WTC11 (cell line): Measurements from ENCODE around the gene NGB. TPM values are rescaled to one million over a fixed set of nuclear protein-coding genes. Genes with fewer than 3 reads are reported as not detected.

ENCODE experiments used
- ATAC-seq: fragments of 200-7000 bp; cut with Tn5 transposase; 2 replicates; pipeline ENCODE4 v1.10.0; 2021; ENCODE audit warnings: mild to moderate bottlenecking, moderate library complexity
- CTCF ChIA-PET: fragments of 300-600 bp; sonication (Branson Sonifier 250); formaldehyde crosslinking; loops from one replicate; lab custom pipeline; 2021; ENCODE audit warnings: antibody characterized with exemption; lab: Charles Lee
- POLR2A ChIA-PET: fragments of 350-600 bp; sonication (Branson Sonifier 250); formaldehyde crosslinking; loops from one replicate; lab custom pipeline; 2021; ENCODE audit warnings: antibody characterized with exemption; lab: Charles Lee
- DNase-seq: peaks from one replicate; pipeline ENCODE4 v3.0.0; 2021; ENCODE audit warnings: low spot score
- H3K27ac Mint-ChIP-seq: 2 replicates; pipeline ENCODE4 v1.8.0; 2021; ENCODE audit warnings: mixed read lengths
- H3K27me3 Mint-ChIP-seq: 2 replicates; pipeline ENCODE4 v1.8.0; 2021; ENCODE audit warnings: low read depth, mild to moderate bottlenecking, moderate library complexity, mixed read lengths
- H3K36me3 Mint-ChIP-seq: 2 replicates; pipeline ENCODE4 v1.8.0; 2021; ENCODE audit warnings: mixed read lengths
- H3K4me1 Mint-ChIP-seq: 2 replicates; pipeline ENCODE4 v1.8.0; 2022; ENCODE audit warnings: mixed read lengths
- H3K4me3 Mint-ChIP-seq: 2 replicates; pipeline ENCODE4 v1.8.0; 2021; ENCODE audit warnings: mild to moderate bottlenecking, moderate library complexity, mixed read lengths
- H3K9me3 Mint-ChIP-seq: 2 replicates; pipeline ENCODE4 v1.8.0; 2021; ENCODE audit warnings: mixed read lengths
- ATF2 ChIP-seq: sonication (generic); formaldehyde crosslinking; IDR thresholded peaks from 2 replicates; pipeline ENCODE4 v1.8.1; 2022; ENCODE audit warnings: low read depth, missing genetic modification reagents, borderline replicate concordance
- ATF3 ChIP-seq: sonication (generic); formaldehyde crosslinking; conservative IDR thresholded peaks from 2 replicates; pipeline ENCODE4 v1.8.1; 2022; ENCODE audit warnings: mild to moderate bottlenecking, missing genetic modification reagents
- CTCF ChIP-seq: fragments of 200-600 bp; IDR thresholded peaks from 2 replicates; pipeline ENCODE4 v1.8.0; 2022; ENCODE audit warnings: antibody characterized with exemption
- FOXJ3 ChIP-seq: sonication (generic); formaldehyde crosslinking; IDR thresholded peaks from 2 replicates; pipeline ENCODE4 v1.9.0; 2021; ENCODE audit warnings: missing genetic modification reagents, mild to moderate bottlenecking, borderline replicate concordance
- HMGA2 ChIP-seq: fragments of 250-450 bp; sonication (Bioruptor Pico); IDR thresholded peaks from 2 replicates; pipeline ENCODE4 v1.4.0; 2021; ENCODE audit warnings: mild to moderate bottlenecking, moderate library complexity
- JUN ChIP-seq: sonication (generic); formaldehyde crosslinking; IDR thresholded peaks from 2 replicates; pipeline ENCODE4 v1.8.0; 2023; ENCODE audit warnings: mild to moderate bottlenecking, missing genetic modification reagents
- NFE2L1 ChIP-seq: sonication (generic); formaldehyde crosslinking; IDR thresholded peaks from 2 replicates; pipeline ENCODE4 v1.8.1; 2023; ENCODE audit warnings: missing genetic modification reagents
- NFYB ChIP-seq: sonication (generic); formaldehyde crosslinking; conservative IDR thresholded peaks from 2 replicates; pipeline ENCODE4 v1.8.0; 2022; ENCODE audit warnings: low read depth, missing genetic modification reagents
- NR2C2 ChIP-seq: sonication (generic); formaldehyde crosslinking; IDR thresholded peaks from 2 replicates; pipeline ENCODE4 v1.8.0; 2022; ENCODE audit warnings: mild to moderate bottlenecking, missing genetic modification reagents
- OVOL2 ChIP-seq: fragments of 250-450 bp; sonication (Bioruptor Pico); IDR thresholded peaks from 2 replicates; pipeline ENCODE4 v1.9.0; 2021; ENCODE audit warnings: mild to moderate bottlenecking, borderline replicate concordance
- PRDM15 ChIP-seq: sonication (generic); formaldehyde crosslinking; IDR thresholded peaks from 2 replicates; pipeline ENCODE4 v1.8.0; 2022; ENCODE audit warnings: missing genetic modification reagents
- RELA ChIP-seq: sonication (generic); formaldehyde crosslinking; IDR thresholded peaks from 2 replicates; pipeline ENCODE4 v1.8.1; 2022; ENCODE audit warnings: missing genetic modification reagents, mild to moderate bottlenecking, borderline replicate concordance
- SOX15 ChIP-seq: fragments of 250-450 bp; sonication (Bioruptor Pico); IDR thresholded peaks from 2 replicates; pipeline ENCODE4 v1.9.0; 2021; ENCODE audit warnings: mild to moderate bottlenecking
- SP1 ChIP-seq: sonication (generic); formaldehyde crosslinking; conservative IDR thresholded peaks from 2 replicates; pipeline ENCODE4 v1.8.1; 2022; ENCODE audit warnings: missing genetic modification reagents
- TEAD1 ChIP-seq: sonication (generic); formaldehyde crosslinking; IDR thresholded peaks from 2 replicates; pipeline ENCODE4 v1.8.0; 2022; ENCODE audit warnings: mild to moderate bottlenecking, missing genetic modification reagents
- TP53 ChIP-seq: sonication (generic); formaldehyde crosslinking; IDR thresholded peaks from 2 replicates; pipeline ENCODE4 v1.8.1; 2023; ENCODE audit warnings: mild to moderate bottlenecking, missing genetic modification reagents
- ZNF219 ChIP-seq: sonication (generic); formaldehyde crosslinking; IDR thresholded peaks from 2 replicates; pipeline ENCODE4 v1.8.0; 2023; ENCODE audit warnings: missing genetic modification reagents, mild to moderate bottlenecking, borderline replicate concordance
- ZNF281 ChIP-seq: sonication (generic); formaldehyde crosslinking; IDR thresholded peaks from 2 replicates; pipeline ENCODE4 v1.8.0; 2023; ENCODE audit warnings: mild to moderate bottlenecking, missing genetic modification reagents
- ZNF532 ChIP-seq: fragments of 250-450 bp; sonication (Bioruptor Pico); IDR thresholded peaks from 2 replicates; pipeline ENCODE4 v1.9.0; 2021; ENCODE audit warnings: mild to moderate bottlenecking, borderline replicate concordance
- ZNF671 ChIP-seq: fragments of 250-450 bp; sonication (Bioruptor Pico); IDR thresholded peaks from 2 replicates; pipeline ENCODE4 v1.8.0; 2021; ENCODE audit warnings: mild to moderate bottlenecking
- total RNA-seq: library from RNA; stranded (reverse); gene quantifications from 3 replicates; pipeline ENCODE4 v1.2.3, GENCODE V29; 2021

The NGB gene
- total RNA-seq, 1 experiment from 2014 or later = 0.33 TPM

GRCh38 chr14:77253333-77254190 lies 17.4 kb downstream of the NGB start:
- Mint-ChIP-seq H3K36me3 (no peaks in the 10 kb centered on the region), H3K27me3 (no peaks in the 10 kb centered on the region), H3K4me3 (no peak overlapping the region), H3K9me3 (no peaks in the 10 kb centered on the region), H3K27ac (no peak overlapping the region), H3K4me1 (no peaks in the 10 kb centered on the region)
- DNase-seq (no peak), ATAC-seq (no peak)
- TF ChIP-seq JUN (CRISPR knock-in tag) (no peak), ZNF671 (CRISPR knock-in tag) (no peak), RELA (CRISPR knock-in tag) (no peak), NR2C2 (CRISPR knock-in tag) (no peak), NFYB (CRISPR knock-in tag) (no peak), ZNF281 (CRISPR knock-in tag) (no peak), TP53 (CRISPR knock-in tag) (no peak), ATF3 (CRISPR knock-in tag) (no peak), OVOL2 (CRISPR knock-in tag) (no peak), ATF2 (CRISPR knock-in tag) (no peak), ZNF532 (CRISPR knock-in tag) (no peak)
- ChIA-PET CTCF (no interaction called here), POLR2A (no interaction called here)

- CTCF ChIA-PET = interaction anchor here (1.2 kb wide), 1 partner anchor 101 kb away, joined by 3 read pairs; no protein-coding TSS in a partner anchor
- ATAC-seq = no peak
- H3K27me3 Mint-ChIP-seq = no peaks in the 10 kb centered on the region
- POLR2A ChIA-PET = interaction anchor here (0.5 kb wide), 1 partner anchor 125 kb away, joined by 6 read pairs; the partner anchor contains the start of gene SAMD15
- DNase-seq = no peak
- no peaks in the 10 kb centered on the region for H3K36me3 Mint-ChIP-seq
- H3K4me3 Mint-ChIP-seq = no peak overlapping the region
- no peaks in the 10 kb centered on the region for H3K4me1 Mint-ChIP-seq
- no peak overlapping the region for H3K27ac Mint-ChIP-seq
- no peaks in the 10 kb centered on the region for H3K9me3 Mint-ChIP-seq
- TF ChIP-seq FOXJ3 (CRISPR knock-in tag) = no peak
- TF ChIP-seq HMGA2 (CRISPR knock-in tag) = no peak
- TF ChIP-seq SP1 (CRISPR knock-in tag) = no peak
- TF ChIP-seq NR2C2 (CRISPR knock-in tag) = no peak
- TF ChIP-seq NFE2L1 = no peak
- no peak for TF ChIP-seq CTCF
- no peak for TF ChIP-seq PRDM15
- TF ChIP-seq SOX15 (CRISPR knock-in tag) = no peak
- no peak for TF ChIP-seq TEAD1 (CRISPR knock-in tag)
- no peak for TF ChIP-seq OVOL2 (CRISPR knock-in tag)
- no peak for TF ChIP-seq ZNF219 (CRISPR knock-in tag)
Observed at GRCh38 chr14:77251870-77252269, 19.1 kb downstream of the NGB start.
